NB4 (cell line): ENCODE results near the gene LGALS7.

Source experiments
- CTCF ChIP-seq: IDR thresholded peaks from one replicate; pipeline ENCODE4 v1.5.1; 2012; ENCODE audit warnings: low read depth, low read length
- MAX ChIP-seq: IDR thresholded peaks from 2 replicates; pipeline ENCODE4 v1.6.1; 2011; ENCODE audit warnings: low read depth, low read length
- MYC ChIP-seq: IDR thresholded peaks from 2 replicates; pipeline ENCODE4 v1.6.1; 2011; ENCODE audit warnings: low read depth, low read length
- POLR2A ChIP-seq: IDR thresholded peaks from 2 replicates; pipeline ENCODE4 v1.6.1; 2011; ENCODE audit warnings: mild to moderate bottlenecking; ENCODE audit not compliant: insufficient read length; ENCODE audit errors: extremely low read depth

GRCh38 chr19:38765214-38765613 lies 8.1 kb downstream of the LGALS7 start:
- no peak for TF ChIP-seq CTCF
- TF ChIP-seq POLR2A, result no peak
- TF ChIP-seq MAX, result no peak
- TF ChIP-seq MYC, result no peak
